K562 (cell line): ENCODE measurements around the gene ZFP36. TPM values are rescaled to one million over a fixed set of nuclear protein-coding genes. Genes with fewer than 3 reads are reported as not detected.
A peak's percentile ranks its signal among the peaks of the same experiment; 100 is the strongest.

Source experiments
- ATF1 ChIP-seq, 2 experiments: fragments of 450-650 bp in 1 of 2; IDR thresholded peaks; 2 replicates each; pipeline ENCODE4 v1.6.1; 2016; ENCODE audit warnings: missing compliant biosample characterization in 1 of 2, missing genetic modification characterization in 1 of 2
- CREB1 ChIP-seq, 2 experiments: sonication (generic) in 1 of 2; formaldehyde crosslinking in 1 of 2; IDR thresholded peaks; 2 replicates each; pipeline versions ENCODE4 v1.6.1 to v1.8.0; 2012 to 2022; ENCODE audit warnings: inconsistent platforms in 1 of 2, mild to moderate bottlenecking in 1 of 2, missing genetic modification reagents in 1 of 2, moderate library complexity in 1 of 2
- EP400 ChIP-seq: fragments of 450-650 bp; IDR thresholded peaks from 2 replicates; pipeline ENCODE4 v1.6.1; 2017; ENCODE audit warnings: antibody characterized with exemption, mild to moderate bottlenecking, moderate library complexity
- HDAC1 ChIP-seq, 2 experiments: fragments of 450-650 bp; IDR thresholded peaks; 2 replicates each; pipeline ENCODE4 v1.6.1; 2016 to 2017; ENCODE audit warnings: inconsistent platforms in 1 of 2, mild to moderate bottlenecking in 1 of 2, moderate library complexity in 1 of 2
- L3MBTL2 ChIP-seq: fragments of 450-650 bp; IDR thresholded peaks from 2 replicates; pipeline ENCODE4 v1.6.1; 2016; ENCODE audit warnings: mild to moderate bottlenecking, moderate library complexity
- LARP7 ChIP-seq: fragments of 450-650 bp; IDR thresholded peaks from 2 replicates; pipeline ENCODE4 v1.6.1; 2016
- MAFF ChIP-seq: IDR thresholded peaks from 2 replicates; pipeline ENCODE4 v1.6.1; 2012; ENCODE audit warnings: low read length, improper control_type of control experiment
- MBD2 ChIP-seq: sonication (generic); IDR thresholded peaks from 2 replicates; pipeline ENCODE4 v1.6.1; 2016; ENCODE audit warnings: low read depth, borderline replicate concordance
- RBM14 ChIP-seq: fragments of 200-400 bp; formaldehyde crosslinking; IDR thresholded peaks from 2 replicates; pipeline ENCODE4 v1.6.1; 2018; ENCODE audit warnings: low read depth, mild to moderate bottlenecking, low read length, moderate library complexity, borderline replicate concordance; ENCODE audit not compliant: insufficient read depth
- SPI1 ChIP-seq: IDR thresholded peaks from 2 replicates; pipeline ENCODE4 v1.6.1; 2011; ENCODE audit warnings: low read depth, low read length, control low read depth, borderline replicate concordance
- TARDBP ChIP-seq: fragments of 450-650 bp; IDR thresholded peaks from 2 replicates; pipeline ENCODE4 v1.6.1; 2016
- TBL1XR1 ChIP-seq, 2 experiments: IDR thresholded peaks; 2 replicates each; pipeline ENCODE4 v1.6.1; 2012; ENCODE audit warnings: improper control_type of control experiment in 2 of 2, low read length in 2 of 2, mild to moderate bottlenecking in 1 of 2
- TCFL5 ChIP-seq: fragments of 250-450 bp; sonication (Bioruptor Pico); conservative IDR thresholded peaks from 2 replicates; pipeline ENCODE4 v1.6.1; 2021; ENCODE audit warnings: mild to moderate bottlenecking, moderate library complexity, matching md5 sums
- ZNF639 ChIP-seq, 2 experiments: fragments of 200-800 bp in 1 of 2; sonication (Bioruptor generic) in 1 of 2; sonication (generic) in 1 of 2; formaldehyde crosslinking in 1 of 2; IDR thresholded peaks in 1 of 2; conservative IDR thresholded peaks in 1 of 2; 2 replicates each; pipeline versions ENCODE4 v1.5.0 to v1.6.1; 2016 to 2020; ENCODE audit warnings: missing compliant biosample characterization in 1 of 2, missing genetic modification characterization in 1 of 2, missing genetic modification reagents in 1 of 2
- ZNF75A ChIP-seq: fragments of 450-650 bp; formaldehyde crosslinking; IDR thresholded peaks from 2 replicates; pipeline ENCODE4 v1.4.0; 2020; ENCODE audit warnings: mild to moderate bottlenecking
- polyA plus RNA-seq, 8 experiments: library from polyadenylated mRNA; depleted of rRNA in 4 of 8; stranded (reverse) in 5 of 8; unstranded in 3 of 8; fragments of >200 nt; fragmentation: Nextera tagmentation in 2 of 8; fragmentation: Illumina TruSeq in 1 of 8; extraction: Ambion mirVana in 2 of 8; extraction: Trizol in 1 of 8; gene quantifications; 2 replicates each; pipeline versions ENCODE4 v1.2.1 to v1.2.3, GENCODE V29; 2011 to 2014; ENCODE audit warnings: inconsistent platforms in 1 of 8, missing spikeins in 1 of 8
- total RNA-seq, 7 experiments: library from RNA; depleted of rRNA in 6 of 7; stranded (reverse); fragments of >200 nt in 6 of 7; fragmentation: Illumina TruSeq in 2 of 7; extraction: Trizol in 2 of 7; gene quantifications; 2 replicates each; pipeline versions ENCODE4 v1.2.1 to v1.2.3, GENCODE V29; 2011 to 2021; ENCODE audit warnings: low replicate concordance in 1 of 7
- TF ChIP-seq, protein P1 (sequence below): sonication (generic); formaldehyde crosslinking; IDR thresholded peaks from 2 replicates; pipeline ENCODE4 v1.9.0; 2022; ENCODE audit warnings: mild to moderate bottlenecking, missing genetic modification reagents
- TF ChIP-seq, protein P2 (sequence below): sonication (generic); formaldehyde crosslinking; IDR thresholded peaks from 2 replicates; pipeline ENCODE4 v1.9.0; 2022; ENCODE audit warnings: mild to moderate bottlenecking, missing genetic modification reagents
- TF ChIP-seq, protein P3 (sequence below): sonication (generic); formaldehyde crosslinking; IDR thresholded peaks from 2 replicates; pipeline ENCODE4 v1.8.0; 2022; ENCODE audit warnings: missing genetic modification reagents, mild to moderate bottlenecking, moderate library complexity, borderline replicate concordance
- TF ChIP-seq, protein P4 (sequence below): sonication (generic); formaldehyde crosslinking; IDR thresholded peaks from 2 replicates; pipeline ENCODE4 v1.8.0; 2022; ENCODE audit warnings: mild to moderate bottlenecking, missing genetic modification reagents

ZFP36 gene
- total and polyA plus RNA-seq, 9 of the 15 experiments (the other 6 are each of a cell fraction or from before 2014, with no cell fraction given) = 1.0 to 20.1 (median 3.5) TPM

- TF ChIP-seq ZNF75A (CRISPR knock-in tag) (0 out of 2 replicates have a peak, but pooled peaks have one; percentile 27), L3MBTL2 (peak; percentile 97), EP400 (peak; percentile 90), HDAC1 (IDR thresholded peaks at IDR 0.05) (peak in 1 of 2 experiments; percentile 48; a peak in 1 of 4 replicates), SPI1 (peak; percentile 58; the same call in 1 of the 2 replicates), TARDBP (peak; percentile 69), MBD2 (peak; percentile 4; the same call in 1 of the 2 replicates), RBM14 (no peak), TCFL5 (CRISPR knock-in tag) (no peak), TBL1XR1 (IDR thresholded peaks at IDR 0.05; ENCODE audit: low read length in 2 of 2) (no peak), LARP7 (no peak), CREB1 (IDR thresholded peaks at IDR 0.05) (peak; percentile 91), CREB1 (CRISPR knock-in tag; IDR thresholded peaks at IDR 0.05) (peak; percentile 84), ATF1 (CRISPR knock-in tag; IDR thresholded peaks at IDR 0.05) (no peak), ATF1 (tag; IDR thresholded peaks at IDR 0.05) (peak; percentile 95), MAFF (0 out of 2 replicates have a peak, but pooled peaks have one; percentile 9), ZNF639 (CRISPR knock-in tag; conservative IDR thresholded peaks at IDR 0.05 in 1 of 2, IDR thresholded peaks at IDR 0.05 in 1 of 2) (peak in 1 of 2 experiments; percentile 66; a peak in 2 of 4 replicates)
- TF ChIP-seq, protein P1, sequence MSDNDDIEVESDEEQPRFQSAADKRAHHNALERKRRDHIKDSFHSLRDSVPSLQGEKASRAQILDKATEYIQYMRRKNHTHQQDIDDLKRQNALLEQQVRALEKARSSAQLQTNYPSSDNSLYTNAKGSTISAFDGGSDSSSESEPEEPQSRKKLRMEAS (CRISPR knock-in tag) = peak; percentile 95
- TF ChIP-seq, protein P2, sequence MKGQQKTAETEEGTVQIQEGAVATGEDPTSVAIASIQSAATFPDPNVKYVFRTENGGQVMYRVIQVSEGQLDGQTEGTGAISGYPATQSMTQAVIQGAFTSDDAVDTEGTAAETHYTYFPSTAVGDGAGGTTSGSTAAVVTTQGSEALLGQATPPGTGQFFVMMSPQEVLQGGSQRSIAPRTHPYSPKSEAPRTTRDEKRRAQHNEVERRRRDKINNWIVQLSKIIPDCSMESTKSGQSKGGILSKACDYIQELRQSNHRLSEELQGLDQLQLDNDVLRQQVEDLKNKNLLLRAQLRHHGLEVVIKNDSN = peak; percentile 51
- TF ChIP-seq, protein P3, sequence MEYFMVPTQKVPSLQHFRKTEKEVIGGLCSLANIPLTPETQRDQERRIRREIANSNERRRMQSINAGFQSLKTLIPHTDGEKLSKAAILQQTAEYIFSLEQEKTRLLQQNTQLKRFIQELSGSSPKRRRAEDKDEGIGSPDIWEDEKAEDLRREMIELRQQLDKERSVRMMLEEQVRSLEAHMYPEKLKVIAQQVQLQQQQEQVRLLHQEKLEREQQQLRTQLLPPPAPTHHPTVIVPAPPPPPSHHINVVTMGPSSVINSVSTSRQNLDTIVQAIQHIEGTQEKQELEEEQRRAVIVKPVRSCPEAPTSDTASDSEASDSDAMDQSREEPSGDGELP (CRISPR knock-in tag) = peak; percentile 83
- TF ChIP-seq, protein P4, sequence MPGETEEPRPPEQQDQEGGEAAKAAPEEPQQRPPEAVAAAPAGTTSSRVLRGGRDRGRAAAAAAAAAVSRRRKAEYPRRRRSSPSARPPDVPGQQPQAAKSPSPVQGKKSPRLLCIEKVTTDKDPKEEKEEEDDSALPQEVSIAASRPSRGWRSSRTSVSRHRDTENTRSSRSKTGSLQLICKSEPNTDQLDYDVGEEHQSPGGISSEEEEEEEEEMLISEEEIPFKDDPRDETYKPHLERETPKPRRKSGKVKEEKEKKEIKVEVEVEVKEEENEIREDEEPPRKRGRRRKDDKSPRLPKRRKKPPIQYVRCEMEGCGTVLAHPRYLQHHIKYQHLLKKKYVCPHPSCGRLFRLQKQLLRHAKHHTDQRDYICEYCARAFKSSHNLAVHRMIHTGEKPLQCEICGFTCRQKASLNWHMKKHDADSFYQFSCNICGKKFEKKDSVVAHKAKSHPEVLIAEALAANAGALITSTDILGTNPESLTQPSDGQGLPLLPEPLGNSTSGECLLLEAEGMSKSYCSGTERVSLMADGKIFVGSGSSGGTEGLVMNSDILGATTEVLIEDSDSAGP (CRISPR knock-in tag) = peak; percentile 28; the same call in 1 of the 2 replicates
Observed at GRCh38 chr19:39430675-39431593, 24.3 kb downstream of the ZFP36 start (continued).
